C1 segment of cervical spinal cord (tissue), 14 donors: Measurements from ENCODE around the gene C16orf96.
A peak's percentile ranks its signal among the peaks of the same experiment; 100 is the strongest.

Experiments
- DNase-seq, 14 donors: peaks; one replicate each; lab custom pipeline; 2025; lab: John Stamatoyannopoulos, UW

The C16orf96 gene

GRCh38 chr16:4556112-4556511, at the start of gene C16orf96:
C16orf96 (plus strand) TSS chr16:4556340; CDS start chr16:4556490, 150 bp downstream.
- DNase-seq = no peak

GRCh38 chr16:4506450-4506849, 49.7 kb upstream of the C16orf96 start:
- peak in 11 of 14 donors; percentile 27 to 73 (median 52) for DNase-seq

GRCh38 chr16:4507588-4508345, 48.4 kb upstream of the C16orf96 start:
- no peak for DNase-seq

GRCh38 chr16:4508806-4509205, 47.3 kb upstream of the C16orf96 start:
- no peak for DNase-seq

GRCh38 chr16:4509420-4509819, 46.7 kb upstream of the C16orf96 start:
- DNase-seq = no peak

- no peak for DNase-seq
Measured at GRCh38 chr16:4510131-4510530, 46.0 kb upstream of the C16orf96 start.

GRCh38 chr16:4510747-4511426, 45.3 kb upstream of the C16orf96 start:
- DNase-seq = no peak

GRCh38 chr16:4511441-4512082, 44.6 kb upstream of the C16orf96 start:
- peak in 6 of 14 donors; percentile 16 to 46 (median 29) for DNase-seq

- no peak for DNase-seq
Measured at GRCh38 chr16:4512473-4512872, 43.7 kb upstream of the C16orf96 start.

GRCh38 chr16:4513086-4513860, 42.9 kb upstream of the C16orf96 start:
- DNase-seq = no peak

GRCh38 chr16:4513881-4514280, 42.3 kb upstream of the C16orf96 start:
- no peak for DNase-seq

GRCh38 chr16:4514606-4515005, 41.5 kb upstream of the C16orf96 start:
- DNase-seq = no peak

- no peak for DNase-seq
Measured at GRCh38 chr16:4515611-4516233, 40.4 kb upstream of the C16orf96 start.

- DNase-seq = peak in 6 of 14 donors; percentile 16 to 73 (median 34)
Measured at GRCh38 chr16:4517812-4518680, 38.1 kb upstream of the C16orf96 start.

- no peak for DNase-seq
Measured at GRCh38 chr16:4519274-4520058, 36.7 kb upstream of the C16orf96 start.

- DNase-seq = no peak
Measured at GRCh38 chr16:4520913-4521312, 35.2 kb upstream of the C16orf96 start.

- DNase-seq = peak; percentile 23 to 90 (median 74)
Measured at GRCh38 chr16:4522051-4522581, 34.0 kb upstream of the C16orf96 start.

- DNase-seq = peak in 8 of 14 donors; percentile 30 to 88 (median 47)
Measured at GRCh38 chr16:4523686-4524085, 32.5 kb upstream of the C16orf96 start.

GRCh38 chr16:4524571-4524970, 31.6 kb upstream of the C16orf96 start:
- DNase-seq = no peak
